MV-4-11 (cell line): ENCODE measurements around the gene NET1.

Experiments used
- DNase-seq: peaks from one replicate; lab custom pipeline; 2025; lab: John Stamatoyannopoulos, UW

NET1 gene

GRCh38 chr10:5482016-5482415, 69.7 kb downstream of the NET1 start:
- DNase-seq = no peak

- no peak for DNase-seq
Measured at GRCh38 chr10:5484205-5484604, 71.8 kb downstream of the NET1 start.

- no peak for DNase-seq
Measured at GRCh38 chr10:5485290-5485689, 72.9 kb downstream of the NET1 start.

GRCh38 chr10:5485948-5486852, 73.8 kb downstream of the NET1 start:
- DNase-seq = no peak

GRCh38 chr10:5486853-5487235, 74.5 kb downstream of the NET1 start:
- DNase-seq = no peak

- DNase-seq = no peak
Measured at GRCh38 chr10:5488272-5489161, 76.2 kb downstream of the NET1 start.

GRCh38 chr10:5490032-5490431, 77.7 kb downstream of the NET1 start:
- DNase-seq = no peak

- peak; percentile 34 for DNase-seq
Measured at GRCh38 chr10:5490698-5491464, 78.5 kb downstream of the NET1 start.

GRCh38 chr10:5491477-5491876, 79.1 kb downstream of the NET1 start:
- DNase-seq = no peak

- no peak for DNase-seq
Measured at GRCh38 chr10:5492322-5492855, 80.0 kb downstream of the NET1 start.

GRCh38 chr10:5492929-5493576, 80.7 kb downstream of the NET1 start:
- DNase-seq = no peak

- DNase-seq = no peak
Measured at GRCh38 chr10:5493691-5494090, 81.3 kb downstream of the NET1 start.

GRCh38 chr10:5494611-5495010, 82.3 kb downstream of the NET1 start:
- DNase-seq = no peak

- DNase-seq = no peak
Measured at GRCh38 chr10:5496261-5497250, 84.2 kb downstream of the NET1 start.

- no peak for DNase-seq
Measured at GRCh38 chr10:5497289-5497688, 84.9 kb downstream of the NET1 start.

- DNase-seq = no peak
Measured at GRCh38 chr10:5497948-5498730, 85.8 kb downstream of the NET1 start.

- DNase-seq = no peak
Measured at GRCh38 chr10:5498791-5499492, 86.6 kb downstream of the NET1 start.

GRCh38 chr10:5499493-5500140, 87.3 kb downstream of the NET1 start, which contains the start of gene CALML5:
CALML5 (minus strand) TSS chr10:5499570; CDS start chr10:5499438, 132 bp downstream.
- DNase-seq = no peak
